GM21515 (cell line): ENCODE measurements around the gene FBXO24.
A peak's percentile ranks its signal among the peaks of the same experiment; 100 is the strongest.

ENCODE experiments used
- ATAC-seq: cut with Tn5 transposase; IDR thresholded peaks from one replicate; pipeline ENCODE4 v1.9.1; 2021; ENCODE audit not compliant: unreplicated experiment

Gene FBXO24

GRCh38 chr7:100614308-100614861, 28.3 kb downstream of the FBXO24 start:
- no peak for ATAC-seq

- no peak for ATAC-seq
Measured at GRCh38 chr7:100620239-100620638, 34.1 kb downstream of the FBXO24 start.

- ATAC-seq, result no peak
Measured at GRCh38 chr7:100620804-100621203, 34.7 kb downstream of the FBXO24 start.

- ATAC-seq, result no peak
Measured at GRCh38 chr7:100621554-100621953, 35.4 kb downstream of the FBXO24 start.

- no peak for ATAC-seq
Measured at GRCh38 chr7:100623951-100624824, 38.1 kb downstream of the FBXO24 start.

GRCh38 chr7:100626055-100626454, 39.9 kb downstream of the FBXO24 start:
- no peak for ATAC-seq

GRCh38 chr7:100626530-100627237, 40.6 kb downstream of the FBXO24 start:
- ATAC-seq, result peak; percentile 74

- ATAC-seq, result no peak
Measured at GRCh38 chr7:100627238-100627549, 41.1 kb downstream of the FBXO24 start.

- ATAC-seq, result no peak
Measured at GRCh38 chr7:100629117-100629716, 43.1 kb downstream of the FBXO24 start.

- no peak for ATAC-seq
Measured at GRCh38 chr7:100630066-100630465, 43.9 kb downstream of the FBXO24 start.

- ATAC-seq, result no peak
Measured at GRCh38 chr7:100632951-100633717, 47.0 kb downstream of the FBXO24 start.

- ATAC-seq, result no peak
Measured at GRCh38 chr7:100639995-100640516, 53.9 kb downstream of the FBXO24 start.

- no peak for ATAC-seq
Measured at GRCh38 chr7:100640517-100641440, 54.7 kb downstream of the FBXO24 start.

- no peak for ATAC-seq
Measured at GRCh38 chr7:100641463-100641859, 55.3 kb downstream of the FBXO24 start, which contains the start of gene TFR2. TSS of gene TFR2 (minus strand) at chr7:100641552. CDS start at chr7:100641509, 43 bp downstream.

- no peak for ATAC-seq
Measured at GRCh38 chr7:100641860-100642533, 55.9 kb downstream of the FBXO24 start.

- no peak for ATAC-seq
Measured at GRCh38 chr7:100642534-100642907, 56.4 kb downstream of the FBXO24 start.

GRCh38 chr7:100649826-100650565, 63.9 kb downstream of the FBXO24 start:
- ATAC-seq, result no peak
